H1 (cell line): ENCODE results near the gene CSAD.
A peak's percentile ranks its signal among the peaks of the same experiment; 100 is the strongest.

Source experiments
- EGR1 ChIP-seq: IDR thresholded peaks from 2 replicates; pipeline ENCODE4 v1.6.1; 2011; ENCODE audit warnings: low read depth, low read length, borderline replicate concordance
- EZH2 ChIP-seq: fragments of 200-600 bp; sonication (generic); IDR thresholded peaks from 2 replicates; pipeline ENCODE4 v1.7.1; 2012; ENCODE audit warnings: low read depth, mild to moderate bottlenecking, moderate library complexity, low read length, inconsistent platforms; ENCODE audit not compliant: severe bottlenecking
- GABPA ChIP-seq: IDR thresholded peaks from 2 replicates; pipeline ENCODE4 v1.6.1; 2011; ENCODE audit warnings: mild to moderate bottlenecking, low read length, moderate library complexity, borderline replicate concordance; ENCODE audit not compliant: insufficient read depth
- JUN ChIP-seq: IDR thresholded peaks from 2 replicates; pipeline ENCODE4 v1.6.1; 2011; ENCODE audit warnings: low read depth, mild to moderate bottlenecking, improper control_type of control experiment, low read length
- POLR2A ChIP-seq, 2 experiments: IDR thresholded peaks; 1 replicate in 1 of 2; 2 replicates in 1 of 2; pipeline ENCODE4 v1.6.1; 2011; ENCODE audit warnings: low read depth in 2 of 2, low read length in 2 of 2, mild to moderate bottlenecking in 2 of 2; ENCODE audit errors: control extremely low read depth in 1 of 2
- POLR2AphosphoS5 ChIP-seq: IDR thresholded peaks from 2 replicates; pipeline ENCODE4 v1.6.1; 2011; ENCODE audit warnings: low read depth, low read length
- RAD21 ChIP-seq, 2 experiments: IDR thresholded peaks in 1 of 2; conservative IDR thresholded peaks in 1 of 2; 2 replicates each; pipeline ENCODE4 v1.6.1; 2011; ENCODE audit warnings: low read depth in 2 of 2, low read length in 2 of 2, improper control_type of control experiment in 1 of 2, inconsistent platforms in 1 of 2, mild to moderate bottlenecking in 1 of 2, moderate library complexity in 1 of 2
- RFX5 ChIP-seq: IDR thresholded peaks from 2 replicates; pipeline ENCODE4 v1.6.1; 2011; ENCODE audit warnings: low read depth, low read length, improper control_type of control experiment, borderline replicate concordance
- SIN3A ChIP-seq, 2 experiments: IDR thresholded peaks in 1 of 2; conservative IDR thresholded peaks in 1 of 2; 2 replicates each; pipeline ENCODE4 v1.6.1; 2011 to 2012; ENCODE audit warnings: low read length in 2 of 2, improper control_type of control experiment in 1 of 2, low read depth in 1 of 2, mild to moderate bottlenecking in 1 of 2
- TF ChIP-seq, protein P1 (sequence below), 3 experiments: IDR thresholded peaks; 1 replicate in 2 of 3; 2 replicates in 1 of 3; pipeline versions ENCODE4 v1.5.1 to v1.6.1; 2011; ENCODE audit warnings: low read length in 3 of 3, mild to moderate bottlenecking in 3 of 3, inconsistent platforms in 2 of 3, low read depth in 1 of 3, moderate library complexity in 1 of 3; ENCODE audit not compliant: insufficient read depth in 1 of 3; ENCODE audit errors: control extremely low read depth in 1 of 3

DNA sequence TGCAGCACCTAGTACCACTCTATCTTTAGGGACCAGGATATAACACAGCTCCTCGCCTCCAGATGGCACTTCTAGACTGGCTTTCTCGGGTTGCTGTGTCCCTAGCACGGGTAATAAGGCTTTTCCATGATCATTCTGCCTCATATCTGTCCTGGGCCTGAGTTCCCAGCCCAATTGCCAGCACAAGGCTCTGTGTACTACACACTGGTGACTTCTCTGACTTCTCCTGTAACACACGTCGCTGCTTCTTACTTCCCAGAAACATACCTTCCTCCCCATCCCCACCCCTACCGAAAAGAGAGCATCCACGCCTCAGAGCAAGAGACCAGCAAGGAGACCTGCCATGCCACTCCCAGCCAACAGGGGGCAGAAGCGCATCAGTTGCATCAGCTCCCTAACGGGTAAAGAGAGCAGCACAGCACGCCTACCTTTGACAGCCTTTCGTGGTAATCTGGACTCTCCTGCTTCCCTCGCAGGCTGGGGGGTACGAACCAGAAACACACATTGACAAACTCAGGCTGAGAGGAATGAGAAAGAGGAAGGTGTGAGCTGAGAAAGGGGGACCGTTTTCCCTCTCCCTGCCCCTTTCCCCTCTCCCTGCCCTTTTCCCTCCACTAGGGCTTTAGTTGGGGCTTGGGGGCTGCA, 21.4 kb downstream of the CSAD start:
- TF ChIP-seq, protein P1, sequence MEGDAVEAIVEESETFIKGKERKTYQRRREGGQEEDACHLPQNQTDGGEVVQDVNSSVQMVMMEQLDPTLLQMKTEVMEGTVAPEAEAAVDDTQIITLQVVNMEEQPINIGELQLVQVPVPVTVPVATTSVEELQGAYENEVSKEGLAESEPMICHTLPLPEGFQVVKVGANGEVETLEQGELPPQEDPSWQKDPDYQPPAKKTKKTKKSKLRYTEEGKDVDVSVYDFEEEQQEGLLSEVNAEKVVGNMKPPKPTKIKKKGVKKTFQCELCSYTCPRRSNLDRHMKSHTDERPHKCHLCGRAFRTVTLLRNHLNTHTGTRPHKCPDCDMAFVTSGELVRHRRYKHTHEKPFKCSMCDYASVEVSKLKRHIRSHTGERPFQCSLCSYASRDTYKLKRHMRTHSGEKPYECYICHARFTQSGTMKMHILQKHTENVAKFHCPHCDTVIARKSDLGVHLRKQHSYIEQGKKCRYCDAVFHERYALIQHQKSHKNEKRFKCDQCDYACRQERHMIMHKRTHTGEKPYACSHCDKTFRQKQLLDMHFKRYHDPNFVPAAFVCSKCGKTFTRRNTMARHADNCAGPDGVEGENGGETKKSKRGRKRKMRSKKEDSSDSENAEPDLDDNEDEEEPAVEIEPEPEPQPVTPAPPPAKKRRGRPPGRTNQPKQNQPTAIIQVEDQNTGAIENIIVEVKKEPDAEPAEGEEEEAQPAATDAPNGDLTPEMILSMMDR (IDR thresholded peaks at IDR 0.05; ENCODE audit: control extremely low read depth in 1 of 3, insufficient read depth in 1 of 3, low read depth in 1 of 3, low read length in 3 of 3) = peak; percentile 96 to 100 (median 100)
- TF ChIP-seq RAD21 (IDR thresholded peaks at IDR 0.05 in 1 of 2, conservative IDR thresholded peaks at IDR 0.05 in 1 of 2; ENCODE audit: low read depth in 2 of 2, low read length in 2 of 2) (peak; percentile 81 to 87), EGR1 (no peak), POLR2A (IDR thresholded peaks at IDR 0.05; ENCODE audit: control extremely low read depth in 1 of 2, low read depth in 2 of 2, low read length in 2 of 2) (no peak), EZH2 (no peak), GABPA (no peak; the same call in 1 of the 2 replicates), JUN (no peak), POLR2AphosphoS5 (no peak), RFX5 (peak; percentile 2; the same call in 1 of the 2 replicates), SIN3A (conservative IDR thresholded peaks at IDR 0.05 in 1 of 2, IDR thresholded peaks at IDR 0.05 in 1 of 2; ENCODE audit: low read depth in 1 of 2, low read length in 2 of 2) (peak in 1 of 2 experiments; percentile 87; a peak in 2 of 4 replicates)
